HG03066 (cell line): ENCODE results near the gene JAZF1.

Experiments
- ATAC-seq: cut with Tn5 transposase; IDR thresholded peaks from one replicate; pipeline ENCODE4 v1.9.1; 2021; ENCODE audit warnings: low read depth; ENCODE audit not compliant: unreplicated experiment

Gene JAZF1

DNA sequence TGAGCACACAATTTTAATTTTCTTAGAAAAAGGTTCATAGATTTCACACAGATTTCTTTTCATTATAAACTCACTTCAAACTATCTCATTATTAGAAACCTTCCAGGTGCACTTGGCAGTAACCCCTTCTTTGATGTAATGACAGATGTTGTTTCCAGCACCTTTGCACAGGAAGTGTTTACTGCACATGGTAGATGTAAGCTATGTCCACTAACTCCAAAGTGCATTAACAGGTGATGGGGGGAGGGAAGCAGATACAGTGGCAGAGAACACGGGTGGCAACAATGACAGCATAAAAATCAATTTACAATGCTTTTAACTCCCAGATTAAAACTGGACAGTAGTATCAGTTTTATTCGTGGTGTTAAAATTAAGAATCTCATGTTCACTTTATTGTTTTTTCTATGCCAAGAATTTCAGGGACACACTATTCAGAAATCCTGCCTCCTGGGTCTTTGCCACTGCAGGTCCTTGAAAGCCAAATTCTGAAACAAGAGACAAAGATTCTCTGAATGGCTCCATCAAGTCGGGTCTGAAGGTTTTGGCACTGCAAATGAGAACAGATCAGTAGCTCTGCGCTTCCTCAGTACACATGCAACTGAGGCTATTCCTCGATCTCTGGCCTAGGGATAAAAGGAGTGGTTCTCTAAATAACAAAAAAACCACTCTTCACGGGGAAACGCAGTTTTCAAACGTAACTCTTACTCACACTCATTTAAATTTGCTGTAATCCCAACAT, 187.7 kb downstream of the JAZF1 start:
- no peak for ATAC-seq

DNA sequence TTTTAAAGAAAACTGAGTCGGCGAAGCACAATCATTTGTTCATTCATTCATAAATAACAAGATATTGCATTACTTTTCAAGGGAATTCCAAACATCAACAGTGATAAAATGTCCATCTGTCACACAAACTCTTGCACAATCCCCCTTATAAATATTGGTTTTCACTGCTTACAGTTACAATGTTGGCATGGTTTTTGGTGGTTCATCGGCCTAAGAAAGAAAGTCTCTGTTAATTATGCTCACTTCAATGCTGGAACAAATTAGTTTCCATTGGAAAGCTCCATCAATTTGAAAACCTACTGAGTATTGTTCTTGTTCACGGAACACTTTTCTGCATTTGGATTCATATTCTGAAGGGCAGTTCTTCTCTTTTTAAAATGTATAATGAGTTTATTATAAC, 188.5 kb downstream of the JAZF1 start:
- no peak for ATAC-seq

DNA sequence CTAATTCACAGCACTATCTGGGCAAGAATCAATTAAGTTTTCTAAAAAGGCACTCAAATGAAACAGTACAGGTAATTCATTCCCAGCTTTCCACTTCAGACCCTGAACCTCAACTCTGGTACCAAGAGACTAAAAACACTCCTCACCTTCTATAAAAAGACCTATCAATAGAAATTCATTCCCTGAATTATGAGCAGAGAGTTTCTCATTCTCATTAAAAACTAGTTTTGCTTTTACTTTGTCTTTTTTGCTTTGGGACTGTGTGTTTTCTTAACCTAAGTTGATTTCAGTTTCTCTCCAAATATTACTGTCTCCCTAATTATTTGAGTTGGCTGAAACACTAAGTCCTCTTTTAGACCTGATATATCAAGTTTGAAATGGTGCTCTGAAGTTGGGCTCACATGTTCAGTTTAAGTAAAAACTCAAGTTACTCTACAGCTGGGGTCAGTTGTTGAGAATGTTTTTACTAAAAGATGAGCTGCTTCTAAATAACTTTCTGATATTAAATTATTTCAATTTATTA, 189.5 kb downstream of the JAZF1 start:
- no peak for ATAC-seq

DNA sequence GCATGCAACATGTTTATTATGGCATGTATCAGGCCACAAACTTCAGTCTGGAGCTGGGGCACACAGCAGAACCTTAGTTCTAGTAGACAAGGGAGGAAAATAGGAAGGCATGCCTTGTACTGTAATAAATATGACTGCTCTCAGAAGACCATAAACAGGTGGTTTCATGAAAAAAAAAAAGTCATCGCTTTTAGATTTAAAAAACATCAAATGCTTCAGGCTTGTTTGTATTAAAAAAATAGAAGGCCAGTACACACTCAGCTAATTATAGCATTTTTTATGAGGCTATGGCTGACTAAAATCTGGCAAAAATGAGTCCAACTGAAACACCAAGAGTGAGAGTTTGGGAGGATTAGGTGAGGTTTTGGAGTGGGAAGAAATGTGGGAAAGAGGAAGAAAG, 204.1 kb downstream of the JAZF1 start:
- ATAC-seq: no peak

DNA sequence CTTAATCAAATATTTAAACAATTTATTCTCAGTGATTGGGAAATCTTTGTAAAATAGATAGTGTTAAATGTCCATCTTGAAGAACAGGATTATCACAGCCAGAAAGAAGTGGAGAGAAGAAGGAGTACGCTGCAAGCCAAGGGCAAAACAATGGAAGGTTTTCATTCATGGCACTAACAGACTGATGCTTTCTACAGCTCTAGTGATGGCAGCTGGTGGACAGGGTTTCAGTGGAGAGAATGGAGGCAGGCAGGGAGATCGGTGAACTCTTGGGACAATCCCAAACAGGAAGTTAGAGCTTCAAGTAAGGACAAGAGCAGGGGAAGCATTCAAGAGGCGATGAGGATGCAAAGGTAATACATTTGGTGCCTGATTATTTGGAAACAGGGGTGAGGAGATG, 207.0 kb downstream of the JAZF1 start:
- no peak for ATAC-seq

DNA sequence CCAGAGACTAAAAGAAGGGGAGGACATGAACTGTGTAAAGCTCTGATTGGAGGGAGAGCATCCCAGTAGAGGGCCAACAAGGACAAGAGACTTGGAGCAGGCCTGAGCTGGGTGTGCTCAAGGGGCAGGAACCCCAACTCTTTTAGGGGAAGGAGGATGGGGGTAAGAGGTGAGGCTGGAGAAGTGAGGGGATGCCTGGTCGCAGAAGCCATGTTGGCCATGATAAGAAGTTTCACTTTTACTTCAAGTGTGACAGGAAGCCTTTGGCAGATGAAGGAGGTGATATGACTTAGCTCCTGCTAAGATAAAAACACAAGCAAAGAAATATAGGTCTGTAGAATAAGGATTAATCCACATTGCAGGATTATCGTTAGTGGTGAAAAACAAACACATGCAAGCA, 208.3 kb downstream of the JAZF1 start:
- ATAC-seq: no peak

DNA sequence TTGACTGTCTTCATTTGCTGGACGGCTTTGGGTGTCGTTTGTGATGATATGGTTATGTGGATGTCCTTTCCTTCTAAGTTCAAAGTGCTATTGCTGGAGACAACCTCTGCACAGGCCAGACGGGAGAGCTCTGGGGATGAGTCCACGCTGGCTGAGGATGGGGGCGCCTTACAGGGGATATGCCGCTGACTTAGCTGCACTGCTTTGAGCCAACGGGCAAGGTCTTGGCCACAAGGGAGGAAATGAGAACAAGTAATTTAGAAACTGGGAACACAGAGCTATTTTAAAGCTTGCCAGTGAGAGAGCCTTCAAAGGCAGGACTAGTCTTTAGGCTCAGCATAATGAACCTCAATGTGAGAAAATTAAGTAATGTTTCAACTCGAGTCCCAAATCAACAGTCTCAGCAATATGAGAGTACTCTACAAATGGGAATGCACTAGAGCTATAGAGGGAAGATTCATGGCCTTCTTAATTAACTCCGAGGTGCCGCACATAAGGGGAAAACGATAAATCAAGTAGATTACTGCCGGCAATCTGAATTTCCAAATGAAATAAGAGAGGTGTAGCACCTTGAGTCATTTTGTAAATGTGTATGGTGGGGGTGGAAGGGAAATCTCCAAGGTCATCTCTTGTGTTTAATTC, 209.3 kb downstream of the JAZF1 start:
- no peak for ATAC-seq

DNA sequence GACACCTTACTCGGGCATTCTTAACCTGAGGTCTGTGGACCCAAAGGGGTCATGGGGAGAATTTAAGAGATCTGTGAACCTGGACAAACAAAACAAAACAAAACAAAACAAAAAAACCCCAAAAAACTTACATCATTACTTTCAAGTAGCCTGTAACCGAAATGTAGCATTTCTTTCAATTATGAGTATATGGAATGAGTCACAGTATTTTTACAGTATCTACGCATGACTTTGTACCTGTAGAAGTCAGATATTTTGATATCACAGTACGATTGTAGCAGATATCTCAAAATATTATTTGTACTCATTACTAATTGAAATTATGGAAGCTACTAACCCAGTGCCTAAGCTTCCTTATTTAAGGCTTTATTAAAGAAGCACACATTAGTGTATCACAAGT, 210.2 kb downstream of the JAZF1 start:
- ATAC-seq: no peak

DNA sequence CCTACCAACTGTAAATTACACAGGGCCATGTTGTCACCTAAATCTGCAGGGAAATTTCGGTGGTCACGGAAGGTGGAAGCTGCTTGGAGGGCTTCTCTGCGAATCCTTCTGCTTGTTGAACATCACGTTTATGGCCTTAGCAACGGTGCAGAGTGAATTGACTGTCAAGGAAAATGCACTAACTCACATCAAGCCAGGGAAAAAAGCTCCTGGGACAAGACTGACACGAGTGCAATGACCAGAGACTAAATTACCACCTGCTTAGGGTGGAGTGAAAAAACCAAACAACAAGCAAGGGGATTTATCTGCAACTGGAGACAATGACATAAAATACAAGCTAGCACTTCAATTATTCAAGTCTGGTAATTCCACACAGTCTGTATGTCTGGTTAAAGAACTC, 211.2 kb downstream of the JAZF1 start:
- no peak for ATAC-seq

DNA sequence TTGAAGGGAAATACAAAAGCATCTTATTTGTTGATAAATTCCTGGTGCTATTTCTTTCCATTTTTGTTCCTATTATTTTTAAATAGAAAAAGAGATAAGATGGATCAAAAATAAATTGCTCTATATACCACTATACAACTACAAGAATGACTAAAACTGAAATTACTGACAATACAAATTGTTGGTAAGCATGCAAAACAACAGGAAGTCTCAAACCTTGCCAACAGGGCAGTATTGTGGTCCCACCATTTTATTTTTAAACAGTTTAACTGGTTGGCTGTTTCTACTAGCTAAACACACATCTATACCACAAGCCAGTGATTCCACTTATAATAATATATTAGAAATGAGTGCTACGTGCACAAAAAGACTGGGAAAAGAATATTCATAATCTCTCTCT, 213.0 kb downstream of the JAZF1 start:
- no peak for ATAC-seq

DNA sequence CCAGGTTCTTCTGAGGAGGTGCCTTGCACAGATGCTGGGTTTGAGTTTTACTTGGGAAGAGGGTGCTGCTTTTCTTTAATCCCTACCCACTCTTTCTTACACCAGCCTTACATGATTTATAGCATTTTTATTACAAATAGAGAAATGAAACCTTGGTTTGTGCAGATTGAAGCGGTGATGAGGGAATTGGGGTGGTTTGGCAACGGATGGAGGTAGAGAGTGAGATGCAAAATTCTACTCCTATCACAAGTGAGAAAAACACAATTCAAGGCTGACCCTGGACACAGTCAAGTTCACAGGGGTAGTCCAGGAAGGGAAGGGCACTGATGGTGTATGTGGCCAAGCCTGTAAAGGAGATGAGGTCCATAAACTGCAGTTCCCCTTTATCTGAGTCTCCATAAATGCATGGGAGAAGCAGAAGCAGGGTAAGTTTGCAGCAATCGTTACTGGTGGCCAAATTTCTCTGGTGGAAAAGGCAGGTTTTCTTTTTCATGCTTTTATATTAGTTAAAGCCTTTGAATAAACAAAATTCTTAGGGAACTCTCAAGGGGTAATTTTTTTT, 214.3 kb downstream of the JAZF1 start:
- no peak for ATAC-seq

DNA sequence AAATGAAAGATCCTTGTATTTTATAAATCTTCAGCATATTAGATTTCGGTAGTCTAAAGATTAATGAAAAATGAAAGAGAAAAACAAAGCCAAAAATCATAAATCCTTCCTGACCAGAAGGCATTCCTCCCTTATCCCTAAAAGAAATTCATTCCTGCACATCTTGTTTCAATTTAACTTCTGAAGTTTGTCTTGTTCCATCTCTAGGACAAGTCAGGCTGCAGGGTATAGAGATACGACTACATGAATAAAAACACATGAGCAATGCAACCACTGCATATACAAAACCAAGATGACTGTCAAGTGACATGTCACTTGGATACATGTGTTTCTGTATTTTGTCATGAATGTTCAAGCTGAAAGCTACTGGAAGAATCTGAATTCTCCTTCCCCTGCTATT, 214.9 kb downstream of the JAZF1 start:
- no peak for ATAC-seq

DNA sequence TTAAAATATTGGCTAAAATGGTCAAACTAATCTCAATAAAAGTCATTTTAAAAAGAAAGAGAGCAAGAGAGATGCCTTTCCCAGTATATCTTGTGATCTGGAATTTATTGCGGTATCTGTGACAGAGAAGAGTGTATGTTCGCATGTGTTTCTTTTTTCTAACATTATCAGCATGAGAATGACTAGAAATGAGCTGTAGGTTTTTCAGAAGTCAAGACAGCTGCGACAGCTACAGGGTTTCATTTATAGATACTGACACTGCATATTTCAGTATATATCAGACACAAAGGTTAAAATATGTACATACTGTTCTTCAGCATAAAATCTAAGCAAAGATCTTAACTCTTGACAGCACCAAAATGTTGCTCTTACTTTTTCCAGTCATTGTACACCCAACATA, 215.8 kb downstream of the JAZF1 start:
- ATAC-seq: no peak

DNA sequence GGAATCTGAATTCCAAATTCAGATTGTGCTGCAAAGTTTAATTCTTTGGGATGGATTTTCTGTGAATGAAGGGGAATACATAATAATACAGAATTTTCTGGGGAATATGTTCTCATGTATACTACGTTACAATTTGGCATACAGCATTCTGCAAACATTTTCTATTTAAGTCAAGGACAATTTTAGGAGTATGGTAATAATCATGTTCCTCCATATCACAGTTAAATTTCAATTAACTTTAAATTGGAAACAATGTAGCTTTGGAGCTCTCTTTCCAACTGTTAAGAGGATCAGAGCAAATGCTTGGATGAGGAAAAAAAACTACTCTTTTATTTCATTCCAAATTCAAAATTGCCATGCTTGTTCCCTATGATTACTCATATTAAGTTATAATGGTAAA, 217.5 kb downstream of the JAZF1 start:
- no peak for ATAC-seq

DNA sequence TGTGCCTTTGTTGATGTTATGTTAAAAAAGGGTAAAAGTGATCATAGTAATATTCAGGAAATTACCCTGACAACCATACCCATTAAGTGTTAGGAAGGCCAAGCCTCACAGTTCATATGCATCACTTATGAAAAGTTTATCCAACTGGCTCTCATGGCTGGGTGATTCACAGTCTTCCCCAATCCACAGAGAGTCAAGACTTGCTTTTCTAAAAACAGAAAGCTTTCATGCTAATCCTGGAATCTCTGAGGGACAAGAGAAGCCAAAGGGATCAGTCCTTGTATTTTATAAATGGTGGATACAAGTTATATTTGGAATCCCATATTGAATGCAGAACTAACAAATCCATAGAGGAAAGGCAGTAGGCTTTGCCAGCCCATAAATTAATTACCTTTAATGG, 218.3 kb downstream of the JAZF1 start:
- no peak for ATAC-seq

DNA sequence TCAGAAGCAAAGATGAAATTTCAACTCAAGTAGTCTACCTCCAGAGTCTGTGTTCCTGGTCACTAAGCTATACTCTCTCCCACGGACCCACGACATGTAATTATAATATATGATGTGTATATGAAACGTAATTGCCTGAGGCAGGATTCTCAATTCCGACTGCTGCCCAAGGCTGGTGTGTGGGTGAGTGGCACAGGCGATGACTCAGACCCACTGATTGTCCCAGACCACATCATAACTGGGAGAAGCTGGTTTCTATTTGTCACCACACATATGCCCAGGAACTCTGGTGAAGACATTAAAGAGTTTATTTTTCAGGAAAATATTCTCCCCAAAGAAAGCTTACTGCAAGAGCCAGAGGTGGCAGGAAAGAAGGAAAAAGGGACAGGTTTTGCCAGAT, 219.3 kb downstream of the JAZF1 start:
- no peak for ATAC-seq

DNA sequence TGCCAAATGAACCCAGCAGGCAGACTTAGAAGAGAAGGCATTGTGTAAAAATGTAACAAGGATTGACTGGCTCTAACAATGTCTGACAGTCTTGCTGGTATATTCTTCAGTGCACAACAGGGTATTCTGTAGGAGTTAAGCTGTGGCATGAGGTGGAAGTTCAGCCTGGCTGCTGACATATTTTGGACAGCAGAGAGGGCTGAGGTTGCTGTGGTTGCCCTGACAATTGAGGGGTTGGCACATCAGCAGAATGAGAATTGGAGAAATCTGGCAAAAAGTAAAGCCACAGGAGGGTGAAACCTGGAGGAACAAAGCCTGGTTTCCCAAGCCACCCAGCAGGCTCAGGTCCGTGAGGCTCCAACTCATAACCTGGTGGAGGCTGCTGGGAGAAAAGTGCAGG, 220.2 kb downstream of the JAZF1 start:
- no peak for ATAC-seq

DNA sequence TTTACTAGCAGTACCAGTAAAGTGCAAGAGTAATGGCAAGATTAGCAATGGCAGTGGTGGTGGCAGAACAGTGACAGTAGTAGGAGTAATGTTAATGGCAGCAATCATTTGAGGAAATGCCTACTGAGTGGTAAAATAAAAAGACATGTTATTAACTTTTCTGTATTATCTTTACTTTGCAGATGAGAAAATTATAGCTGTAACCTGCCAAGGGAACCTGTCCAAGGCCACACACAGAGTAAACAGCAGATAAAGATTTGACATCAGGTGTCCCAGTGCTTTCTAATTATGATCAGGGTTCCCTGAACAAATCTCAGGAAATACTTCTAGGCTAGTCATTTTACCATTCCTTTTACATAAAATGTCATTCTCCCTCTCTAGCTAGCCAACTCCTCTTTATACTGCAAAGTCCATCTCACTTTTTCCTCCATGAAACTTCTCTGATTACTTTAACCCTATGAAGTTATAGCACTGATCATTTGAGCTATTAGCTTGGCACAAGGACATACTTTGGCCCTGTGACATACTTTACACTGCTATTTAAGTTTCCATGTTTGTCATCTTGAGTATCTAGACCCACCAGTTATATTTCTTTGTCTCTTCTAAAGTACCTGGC, 221.6 kb downstream of the JAZF1 start:
- ATAC-seq: no peak

DNA sequence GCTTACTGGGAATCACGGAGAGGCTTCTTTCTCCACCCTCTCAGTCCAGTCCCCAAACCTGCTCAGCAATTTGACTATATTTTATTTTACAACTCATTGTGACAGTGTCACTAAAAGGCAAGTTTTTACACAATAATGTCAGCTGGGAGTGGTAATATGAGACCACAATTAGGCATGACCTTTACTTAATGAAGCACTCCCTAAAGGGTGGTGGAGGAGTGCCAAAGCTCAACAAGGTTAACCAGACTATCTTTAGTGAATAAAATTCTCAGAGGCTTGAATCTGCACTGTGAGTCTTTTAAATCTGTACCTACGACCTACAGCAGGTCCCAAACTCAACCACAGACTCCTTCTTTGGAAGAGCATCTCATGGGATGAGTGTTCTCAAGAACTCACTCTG, 225.0 kb downstream of the JAZF1 start:
- ATAC-seq: no peak

DNA sequence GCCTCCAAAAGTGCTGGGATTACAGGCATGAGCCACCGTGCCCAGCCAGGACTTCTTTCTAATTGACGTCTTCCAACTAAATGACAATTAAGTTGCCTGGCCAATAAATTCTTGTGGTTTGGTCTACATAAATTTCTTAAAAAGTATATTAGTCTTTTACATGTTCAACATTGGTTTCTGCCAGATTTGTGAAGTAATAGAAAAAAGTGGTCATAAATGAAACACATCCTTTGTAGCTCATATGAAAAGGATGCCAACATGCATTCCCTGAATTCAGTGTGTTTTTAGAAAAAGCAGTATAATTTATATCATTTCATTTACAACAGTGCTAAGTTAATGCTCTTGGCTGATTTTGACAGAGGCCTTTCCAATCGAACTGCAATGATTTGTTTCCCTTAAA, 225.6 kb downstream of the JAZF1 start:
- ATAC-seq: no peak

DNA sequence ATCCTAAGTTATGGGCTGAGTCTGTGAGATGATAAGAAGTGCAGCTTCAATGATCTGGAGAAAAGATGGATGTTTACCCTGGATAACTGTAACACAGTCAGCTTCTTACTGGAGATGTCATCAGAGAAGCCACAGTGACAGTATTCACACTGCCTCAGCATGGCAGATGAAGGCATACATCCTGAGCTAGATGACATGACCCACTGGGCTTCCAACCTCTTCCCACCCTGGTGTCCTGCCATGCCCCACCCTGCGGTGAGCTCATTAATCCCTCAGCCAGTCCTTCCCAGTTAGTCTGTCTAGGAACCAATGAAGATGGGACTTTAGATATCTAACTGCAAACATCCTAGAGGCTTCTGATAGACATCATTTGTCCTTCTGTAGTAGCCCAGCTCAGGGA, 226.8 kb downstream of the JAZF1 start:
- no peak for ATAC-seq

DNA sequence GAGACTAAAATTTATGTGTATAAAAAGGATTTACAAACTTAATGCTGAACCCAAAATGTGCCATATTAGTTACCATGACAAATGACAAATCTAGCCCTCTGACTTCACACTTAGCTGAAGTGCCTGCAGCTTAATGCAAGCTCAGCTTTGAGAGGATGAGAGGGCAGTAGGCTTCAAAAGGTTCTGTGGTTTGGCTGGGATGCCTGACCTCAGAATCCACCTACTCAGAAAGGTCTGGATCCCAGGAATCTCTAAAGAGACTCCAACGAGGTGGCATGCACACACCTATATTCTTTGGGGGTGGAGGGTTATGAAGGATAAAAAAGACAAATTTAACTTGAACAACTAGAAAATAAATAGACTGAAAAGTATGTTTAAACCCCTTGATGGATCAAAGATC, 227.2 kb downstream of the JAZF1 start:
- ATAC-seq: no peak
